Islet precursor cell (in vitro differentiated cells): ENCODE measurements around the gene FAM161B.
"Not testable (repeated sequence)": the region's sequence is repeated elsewhere in the genome, so short reads cannot be mapped to it uniquely, and the experiment has no call there.

Experiments used
- DNase-seq: peaks from one replicate; pipeline ENCODE4 v3.0.0-alpha.2; 2018

Gene FAM161B

GRCh38 chr14:73949752-73950734 lies at the start of gene FAM161B, which contains the start of gene COQ6:
Gene FAM161B (minus strand): TSS chr14:73950094. CDS start chr14:73950026, 68 bp downstream.
Gene COQ6 (plus strand): TSS chr14:73950302. CDS start chr14:73950333, 31 bp downstream.
- DNase-seq, result peak; percentile 98

DNA sequence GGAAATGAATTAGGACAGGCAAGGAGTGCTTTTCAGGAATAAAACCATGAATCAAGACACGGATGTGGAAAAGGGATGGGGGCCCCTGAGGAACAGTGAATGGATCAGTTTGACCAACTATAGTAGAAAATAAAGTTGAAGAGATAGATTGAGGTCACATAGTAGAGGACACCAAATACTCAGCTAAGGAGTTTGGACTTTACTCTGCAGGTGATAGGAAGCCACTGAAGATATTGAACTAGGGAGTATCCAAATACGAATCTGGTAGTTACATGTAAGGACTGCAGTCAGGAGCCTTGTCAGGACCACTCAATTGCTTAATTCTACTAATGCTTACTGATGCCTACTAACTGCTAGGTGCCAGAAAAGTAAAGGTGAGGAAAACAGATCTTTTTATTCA lies 48.8 kb upstream of the FAM161B start:
- DNase-seq, result no peak

GRCh38 chr14:73997944-73998447 lies 48.1 kb upstream of the FAM161B start:
- no peak for DNase-seq

DNA sequence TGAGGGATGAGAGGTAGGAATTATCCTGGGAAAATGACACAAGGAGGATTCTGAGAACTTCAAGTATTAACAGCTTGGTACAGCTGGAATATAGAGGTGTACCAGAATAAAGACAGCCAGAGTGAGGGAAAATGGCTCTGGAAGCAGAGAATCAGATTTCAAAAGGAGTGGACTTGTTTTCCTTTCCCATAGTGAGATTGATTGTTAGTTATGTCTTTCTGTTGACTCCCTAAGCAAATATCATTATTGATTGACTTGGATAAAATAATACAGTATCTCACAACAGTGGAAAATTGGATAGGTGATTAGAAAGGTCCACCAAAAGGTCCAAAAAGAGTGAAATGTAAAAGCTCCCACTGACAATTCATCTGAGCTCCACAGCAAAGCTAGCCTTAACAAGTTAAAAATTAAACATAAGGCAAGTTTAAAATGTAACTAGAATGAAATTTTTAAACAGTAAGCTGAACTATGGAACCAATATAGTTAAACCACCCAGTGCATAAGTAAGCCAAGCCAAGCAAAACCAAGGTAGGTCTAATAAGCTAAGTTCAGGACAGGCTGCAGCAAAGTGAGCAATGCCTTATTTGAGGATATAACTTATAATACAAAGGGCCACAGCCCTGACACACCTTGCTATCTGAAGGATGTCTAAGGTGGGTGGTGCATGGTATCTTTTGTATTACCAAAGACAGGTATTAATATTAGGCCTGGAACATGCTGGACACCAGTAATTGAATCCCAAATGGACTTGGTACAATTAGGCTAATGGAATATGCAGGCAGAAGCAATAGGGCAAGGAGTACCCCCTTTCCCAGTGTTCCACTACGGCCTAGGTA lies 47.4 kb upstream of the FAM161B start:
- no peak for DNase-seq

- no peak for DNase-seq
These were observed 46.8 kb upstream of the FAM161B start for GRCh38 chr14:73996731-73997107.

GRCh38 chr14:73995977-73996378 lies 46.1 kb upstream of the FAM161B start:
- no peak for DNase-seq

GRCh38 chr14:73994926-73995325 lies 45.0 kb upstream of the FAM161B start:
- DNase-seq, result not testable (repeated sequence)

GRCh38 chr14:73991092-73991491 lies 41.2 kb upstream of the FAM161B start:
- DNase-seq, result no peak

GRCh38 chr14:73988656-73989055 lies 38.8 kb upstream of the FAM161B start:
- not testable (repeated sequence) for DNase-seq

DNA sequence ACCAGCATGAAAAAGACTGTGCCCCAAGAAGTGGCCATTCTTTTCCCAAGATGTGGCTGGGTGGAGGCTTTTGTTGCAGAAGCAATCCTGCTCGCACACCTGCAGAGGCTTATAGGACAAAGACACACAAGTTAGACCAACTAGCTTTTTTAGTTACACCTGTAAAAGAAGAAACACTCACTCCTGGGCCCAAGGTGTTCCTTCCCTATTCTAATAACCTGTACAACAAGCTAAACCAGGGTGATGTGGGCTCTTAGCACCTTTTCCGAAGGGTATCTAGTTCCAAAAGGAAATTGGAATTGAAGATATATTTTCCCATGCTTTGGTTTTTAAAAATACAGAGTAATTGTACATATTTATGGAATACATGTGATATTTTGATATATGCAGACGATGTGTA lies 38.2 kb upstream of the FAM161B start:
- DNase-seq, result no peak

- no peak for DNase-seq
These were observed 28.0 kb upstream of the FAM161B start for GRCh38 chr14:73977896-73978295.

GRCh38 chr14:73976125-73976524 lies 26.2 kb upstream of the FAM161B start:
- DNase-seq, result no peak

- no peak for DNase-seq
These were observed 23.6 kb upstream of the FAM161B start for GRCh38 chr14:73973497-73973896.

DNA sequence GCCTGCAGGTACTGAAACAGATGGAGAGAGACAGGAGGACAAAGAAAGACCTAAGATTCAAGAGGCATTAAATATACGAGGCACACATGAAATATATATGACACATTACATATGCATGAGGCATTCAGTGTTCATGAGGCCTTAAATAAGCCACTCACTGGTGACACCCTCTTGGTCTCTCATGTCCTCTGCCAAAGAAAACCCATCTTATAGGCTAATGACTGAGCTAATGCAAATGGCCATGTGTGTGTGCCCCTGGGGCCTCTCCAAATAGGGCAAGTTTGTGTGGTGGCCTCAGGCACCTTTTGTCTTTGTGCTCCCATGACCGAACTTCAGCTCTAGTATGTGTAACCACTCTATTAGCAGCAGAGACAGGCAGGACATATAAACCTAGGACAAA lies 19.0 kb upstream of the FAM161B start:
- DNase-seq, result no peak

- no peak for DNase-seq
These were observed 15.3 kb upstream of the FAM161B start for GRCh38 chr14:73965216-73965615.

- no peak for DNase-seq
These were observed 11.3 kb upstream of the FAM161B start for GRCh38 chr14:73961192-73961591.

DNA sequence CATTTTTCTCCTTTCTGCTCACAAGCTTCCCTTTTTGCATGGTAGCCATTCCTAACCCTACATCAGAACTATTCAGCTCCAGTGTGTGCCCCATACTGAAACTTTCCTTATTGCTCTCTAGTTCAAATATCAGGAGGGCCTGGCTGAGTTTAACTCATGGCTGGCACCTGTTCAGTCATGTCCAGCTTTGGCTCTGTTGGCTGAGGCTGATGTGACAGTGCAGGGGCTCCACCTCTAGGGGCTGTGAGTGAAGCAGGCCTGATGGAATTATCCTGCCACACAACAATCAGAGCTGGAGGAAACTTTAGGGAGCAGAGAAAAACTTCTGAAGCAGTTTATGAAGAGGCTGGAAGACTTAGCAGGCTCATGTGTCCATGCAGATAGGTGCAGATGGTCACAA lies 8.7 kb upstream of the FAM161B start:
- DNase-seq, result no peak

- DNase-seq, result no peak
These were observed 5.8 kb upstream of the FAM161B start for GRCh38 chr14:73955674-73956073.

- no peak for DNase-seq
These were observed 3.8 kb upstream of the FAM161B start for GRCh38 chr14:73953731-73954130.

DNA sequence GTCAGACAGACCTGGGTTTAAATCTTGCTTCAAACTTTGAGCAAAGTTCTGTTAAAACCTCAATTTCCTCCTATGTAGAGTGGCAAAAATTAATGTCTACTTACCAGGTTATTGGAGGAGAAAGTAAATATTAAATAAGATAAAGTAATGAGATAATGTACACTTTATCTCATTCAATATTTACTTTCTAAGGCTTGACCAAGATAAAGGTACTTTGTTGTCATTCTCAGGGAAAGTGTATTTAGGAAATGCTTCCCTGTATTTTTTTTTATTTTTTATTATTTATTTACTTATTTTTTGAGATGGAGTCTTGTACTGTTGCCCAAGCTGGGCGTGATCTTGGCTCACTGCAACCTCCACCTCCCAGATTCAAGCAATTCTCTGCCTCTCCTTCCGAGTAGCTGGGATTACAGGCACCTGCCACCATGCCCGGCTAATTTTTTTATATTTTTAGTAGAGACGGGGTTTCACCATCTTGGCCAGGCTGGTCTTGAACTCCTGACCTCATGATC lies 4.7 kb downstream of the FAM161B start:
- DNase-seq, result no peak

DNA sequence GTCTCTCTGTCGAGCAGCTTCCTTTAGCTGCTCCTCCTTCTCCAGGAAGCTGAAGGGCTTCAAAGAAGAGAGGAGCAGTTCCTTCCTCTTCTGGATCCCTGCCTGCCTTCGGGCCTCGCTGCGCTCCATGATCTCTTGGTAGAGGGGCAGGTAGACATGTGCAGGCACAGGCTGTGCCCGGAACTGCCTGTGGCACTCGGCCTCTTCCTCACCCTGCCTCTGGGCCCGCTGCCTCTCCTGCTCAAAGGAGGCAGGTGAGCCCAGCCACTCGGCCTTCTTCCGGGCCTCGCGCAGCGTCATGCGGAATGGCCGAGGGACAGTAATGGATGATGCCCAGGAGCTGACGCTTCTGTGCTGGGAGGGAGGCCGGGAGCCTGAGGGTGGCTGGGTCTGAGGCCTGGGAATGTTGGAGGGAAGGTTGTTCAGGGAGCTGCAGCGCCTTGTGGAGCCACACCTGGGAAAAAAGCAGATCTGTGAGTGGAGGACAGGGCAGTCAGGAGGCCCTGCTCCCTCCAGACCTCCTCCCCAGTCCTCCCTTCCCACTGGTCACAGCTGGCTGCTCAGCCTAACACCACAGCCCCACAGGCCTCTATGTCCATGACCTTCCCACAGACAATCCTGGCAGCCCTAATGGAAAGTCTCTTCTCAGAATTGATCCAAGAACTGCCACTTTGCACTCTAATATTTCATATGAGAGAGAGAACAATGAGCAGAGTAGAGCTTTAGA lies 5.3 kb downstream of the FAM161B start:
- DNase-seq, result no peak

- no peak for DNase-seq
These were observed 6.8 kb downstream of the FAM161B start for GRCh38 chr14:73943083-73943482.
